SK-N-MC (cell line): Measurements from ENCODE around the gene C22orf23.

Experiments
- DNase-seq: peaks from one replicate; pipeline ENCODE4 v3.0.0-alpha.2; 2011; ENCODE audit warnings: low read depth, low spot score
- H3K27ac ChIP-seq: fragments of 200-600 bp; sonication (generic); 2 replicates; pipeline ENCODE4 v1.5.1; 2016; ENCODE audit warnings: mixed run types
- H3K36me3 ChIP-seq: fragments of 200-600 bp; sonication (generic); 2 replicates; pipeline ENCODE4 v1.6.1; 2017; ENCODE audit warnings: antibody characterized with exemption, low read length, mixed read lengths; ENCODE audit not compliant: insufficient read depth
- H3K4me3 ChIP-seq: fragments of 200-600 bp; sonication (generic); 2 replicates; pipeline ENCODE4 v1.5.1; 2016
- H3K9ac ChIP-seq: fragments of 200-600 bp; sonication (generic); 2 replicates; pipeline ENCODE4 v1.8.0; 2017; ENCODE audit warnings: mixed run types, mixed read lengths; ENCODE audit not compliant: insufficient read length
- H3K9me3 ChIP-seq: fragments of 200-600 bp; sonication (generic); 2 replicates; pipeline ENCODE4 v1.6.1; 2017; ENCODE audit warnings: low read depth, mild to moderate bottlenecking, antibody characterized with exemption, low read length, moderate library complexity, mixed read lengths
- EZH2 ChIP-seq: fragments of 200-600 bp; sonication (generic); IDR thresholded peaks from one replicate; pipeline ENCODE4 v1.6.1; 2017; ENCODE audit warnings: antibody characterized with exemption
- FOXP2 ChIP-seq: optimal IDR thresholded peaks from 2 replicates; pipeline ENCODE3; 2011; ENCODE audit warnings: mild to moderate bottlenecking, moderate library complexity; ENCODE audit not compliant: insufficient read depth; ENCODE audit errors: extremely low read length, control extremely low read depth
- POLR2AphosphoS5 ChIP-seq: IDR thresholded peaks from 2 replicates; pipeline ENCODE4 v1.6.1; 2012; ENCODE audit warnings: mild to moderate bottlenecking, low read depth, low read length, borderline replicate concordance

Gene C22orf23

DNA sequence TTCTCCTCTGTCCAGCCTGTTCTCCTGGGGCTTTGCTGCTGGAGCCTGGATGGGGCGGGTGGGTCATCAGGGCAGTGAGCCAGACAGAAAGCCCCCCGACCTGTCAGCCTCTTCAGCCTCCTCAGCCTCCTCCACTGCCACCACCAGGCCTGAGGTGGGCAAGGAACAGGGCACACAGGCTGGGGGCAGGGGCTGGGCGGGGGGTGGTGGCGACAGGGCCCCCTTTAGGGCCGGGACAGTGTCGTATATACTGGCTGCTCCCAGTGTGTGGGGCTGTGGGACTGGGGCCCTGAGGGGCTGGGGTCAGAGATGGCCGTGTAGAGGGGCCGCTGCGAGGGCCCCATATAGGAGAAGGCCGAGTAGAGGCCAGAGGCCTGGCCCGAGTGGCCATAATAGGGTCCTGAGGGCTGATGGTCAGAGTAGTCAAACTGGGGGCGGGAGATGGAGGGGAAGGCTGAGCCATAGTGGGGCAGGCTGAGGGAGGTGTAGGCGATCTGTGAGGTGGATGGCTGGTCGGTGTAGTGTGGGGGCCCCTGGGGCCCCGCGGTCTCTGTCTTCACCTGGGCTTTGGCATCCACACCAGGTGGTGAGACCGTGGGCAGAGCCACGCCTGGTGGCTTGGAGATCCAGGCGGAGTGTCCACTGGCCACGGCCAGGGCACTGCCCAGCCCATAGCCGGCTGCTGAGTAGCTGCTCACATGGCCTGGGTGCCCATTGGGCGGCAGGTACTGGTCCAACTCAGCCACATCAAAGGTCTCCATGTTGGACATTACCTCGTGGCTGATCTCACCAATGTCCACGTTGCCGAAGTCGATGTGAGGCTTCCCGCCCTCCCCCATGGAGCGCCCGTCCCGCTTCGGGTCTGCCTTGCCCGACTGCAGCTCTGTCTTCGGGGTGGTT is 20.1 kb upstream of the C22orf23 start:
- no peak overlapping the region for H3K9ac ChIP-seq
- peaks cover 8% of the 10 kb centered on the region; the same call in 1 of the 2 replicates for H3K36me3 ChIP-seq
- TF ChIP-seq EZH2 (no peak), POLR2AphosphoS5 (no peak), FOXP2 (no peak)
- no peaks in the 10 kb centered on the region for H3K9me3 ChIP-seq
- no peak overlapping the region for H3K4me3 ChIP-seq
- H3K27ac ChIP-seq, result no peak overlapping the region
- DNase-seq, result no peak

DNA sequence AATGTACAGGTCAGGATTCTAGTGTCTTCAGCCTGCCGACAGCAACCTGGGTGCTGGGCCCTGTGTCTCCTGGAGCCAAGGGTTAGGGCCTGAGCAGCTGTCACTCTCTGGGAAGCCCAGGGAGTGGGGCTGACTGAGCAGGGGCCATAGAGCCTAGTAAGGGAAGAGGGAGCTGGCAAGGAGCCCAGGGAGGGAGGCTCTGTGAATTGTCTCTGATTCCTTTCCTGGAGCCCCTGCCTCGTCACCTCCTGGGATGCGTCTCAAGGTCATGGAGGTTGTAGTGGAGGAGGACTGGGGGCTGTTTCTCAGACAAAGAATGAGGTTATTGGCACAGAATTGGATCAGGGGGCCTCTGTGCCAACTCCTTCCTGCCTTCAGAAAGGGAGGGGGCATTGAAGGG is 19.1 kb upstream of the C22orf23 start:
- H3K36me3 ChIP-seq, result peaks cover 17% of the 10 kb centered on the region; the same call in 1 of the 2 replicates
- H3K27ac ChIP-seq, result 0 out of 2 replicates have a peak overlapping the region, but pooled peaks have one; percentile 46
- no peak overlapping the region for H3K9ac ChIP-seq

DNA sequence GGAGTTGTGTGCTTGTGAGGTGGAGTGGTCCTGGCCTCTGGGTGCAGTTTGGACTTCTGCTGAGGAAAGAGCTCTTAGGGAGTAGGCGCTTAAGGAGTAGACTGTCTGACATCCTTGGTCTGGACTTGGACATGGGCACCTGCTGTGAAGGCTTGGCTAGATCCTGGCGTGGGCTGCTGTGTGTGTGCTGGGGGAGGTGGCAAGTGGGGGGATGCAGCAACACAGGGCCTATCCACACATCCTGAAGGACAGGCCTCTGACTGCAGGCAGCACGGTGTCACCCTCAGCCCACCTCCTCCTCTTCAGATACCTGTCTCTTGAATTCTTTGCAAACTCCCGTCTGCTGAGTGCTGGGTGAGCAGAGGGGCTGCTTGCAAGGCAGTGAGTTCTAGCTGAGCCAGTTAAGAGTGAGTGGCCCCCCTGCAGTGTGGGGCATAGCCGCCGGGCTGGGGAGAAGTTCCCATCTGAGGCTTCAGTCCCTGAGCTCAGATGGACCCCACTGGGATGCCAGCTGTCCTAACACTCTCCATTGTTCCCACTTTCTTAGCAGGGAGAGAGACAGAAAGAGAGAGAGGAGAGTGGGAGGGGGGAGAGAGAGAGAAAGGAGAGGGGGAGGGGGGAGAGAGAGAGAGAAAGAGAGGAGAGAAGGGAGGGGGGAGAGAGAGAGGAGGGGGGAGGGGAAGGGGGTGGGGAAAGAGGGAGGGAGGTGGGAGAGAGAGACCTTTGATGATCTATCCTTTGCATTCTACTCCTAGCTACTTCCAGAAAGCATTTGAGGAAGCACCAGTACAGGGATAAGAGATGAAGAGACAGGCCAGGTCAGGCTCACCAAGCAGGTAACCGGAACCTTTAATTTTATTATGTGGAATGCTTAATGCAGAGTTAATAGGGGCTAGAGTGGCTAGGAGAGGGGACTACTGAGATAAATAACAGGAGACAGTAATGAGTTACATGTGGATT is 18.4 kb upstream of the C22orf23 start:
- Histone ChIP-seq H3K27ac (no peak overlapping the region), H3K36me3 (peaks cover 25% of the 10 kb centered on the region), H3K9me3 (no peaks in the 10 kb centered on the region), H3K9ac (no peak overlapping the region), H3K4me3 (no peak overlapping the region)
- DNase-seq, result no peak
- TF ChIP-seq POLR2AphosphoS5 (no peak), EZH2 (no peak)

More for the DNA sequence above, 19.1 kb upstream of the C22orf23 start:
- no peak overlapping the region for H3K4me3 ChIP-seq
- no peaks in the 10 kb centered on the region for H3K9me3 ChIP-seq
- DNase-seq, result no peak
- TF ChIP-seq POLR2AphosphoS5, result no peak
- no peak for TF ChIP-seq EZH2
- no peak for TF ChIP-seq FOXP2

DNA sequence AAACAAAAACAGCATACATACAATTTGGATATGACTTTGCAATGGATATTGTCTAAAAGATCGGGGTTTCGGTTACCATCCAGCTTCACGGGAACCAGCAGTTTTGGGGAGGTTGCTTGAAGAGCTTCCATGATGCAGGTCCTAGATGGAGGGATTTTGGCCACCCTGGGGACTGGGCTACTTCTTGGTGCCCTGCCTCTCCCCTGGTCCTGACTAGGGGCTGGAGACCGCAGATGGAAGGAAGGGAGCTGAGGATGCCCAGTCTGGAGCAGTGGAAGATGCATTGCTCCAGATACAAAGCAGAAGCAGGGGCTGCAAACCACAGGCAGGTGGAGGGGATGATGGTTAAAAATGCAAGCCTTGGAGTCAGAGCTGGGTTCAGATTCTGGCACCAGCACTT is 17.5 kb upstream of the C22orf23 start:
- no peak for DNase-seq
- Histone ChIP-seq H3K4me3 (no peak overlapping the region), H3K36me3 (peaks cover 33% of the 10 kb centered on the region), H3K27ac (no peak overlapping the region), H3K9ac (no peak overlapping the region), H3K9me3 (no peaks in the 10 kb centered on the region)
- TF ChIP-seq FOXP2, result no peak

DNA sequence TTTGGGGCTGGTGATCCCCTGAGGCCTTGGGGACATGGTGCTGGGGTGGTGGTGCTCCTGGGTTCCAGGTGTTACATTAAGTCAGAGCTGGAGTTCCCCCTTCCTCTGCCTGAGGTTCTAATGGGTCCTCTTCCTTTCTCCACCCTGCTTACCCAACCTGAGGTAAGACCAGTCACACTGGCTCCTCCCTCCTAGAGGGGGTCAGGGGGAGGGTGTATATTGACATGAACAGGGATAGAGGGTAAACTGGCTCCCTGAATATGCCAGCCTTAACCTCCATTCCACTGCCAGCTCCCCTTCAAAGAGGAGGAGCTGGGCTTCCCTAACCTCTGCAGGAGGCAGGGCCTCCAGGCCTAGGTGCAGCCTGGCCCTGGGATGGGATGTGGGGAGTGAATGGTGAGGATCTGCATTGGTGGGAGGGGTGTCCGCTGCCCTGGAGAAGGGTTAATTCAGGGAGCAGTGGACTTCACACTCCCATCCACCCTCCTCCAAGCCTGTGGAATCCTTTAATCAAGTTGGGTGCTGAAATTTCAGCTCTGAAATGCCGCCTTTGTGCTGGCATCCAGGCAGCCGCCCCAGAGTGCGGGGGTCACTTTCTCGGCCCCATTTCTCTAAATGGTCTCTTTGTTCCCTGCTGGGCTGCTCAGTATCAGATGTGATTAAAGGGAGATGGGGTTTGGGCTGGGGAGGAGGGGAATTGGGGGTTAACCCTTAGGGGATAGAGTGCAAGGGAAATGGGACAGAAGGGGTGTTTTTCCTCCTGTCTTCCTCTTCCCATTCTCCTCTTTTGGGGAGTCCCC is 15.3 kb upstream of the C22orf23 start:
- TF ChIP-seq POLR2AphosphoS5 (no peak), EZH2 (no peak), FOXP2 (no peak)
- Histone ChIP-seq H3K4me3 (no peak overlapping the region), H3K27ac (no peak overlapping the region), H3K9ac (no peak overlapping the region), H3K36me3 (peaks cover 40% of the 10 kb centered on the region), H3K9me3 (no peaks in the 10 kb centered on the region)
- no peak for DNase-seq

DNA sequence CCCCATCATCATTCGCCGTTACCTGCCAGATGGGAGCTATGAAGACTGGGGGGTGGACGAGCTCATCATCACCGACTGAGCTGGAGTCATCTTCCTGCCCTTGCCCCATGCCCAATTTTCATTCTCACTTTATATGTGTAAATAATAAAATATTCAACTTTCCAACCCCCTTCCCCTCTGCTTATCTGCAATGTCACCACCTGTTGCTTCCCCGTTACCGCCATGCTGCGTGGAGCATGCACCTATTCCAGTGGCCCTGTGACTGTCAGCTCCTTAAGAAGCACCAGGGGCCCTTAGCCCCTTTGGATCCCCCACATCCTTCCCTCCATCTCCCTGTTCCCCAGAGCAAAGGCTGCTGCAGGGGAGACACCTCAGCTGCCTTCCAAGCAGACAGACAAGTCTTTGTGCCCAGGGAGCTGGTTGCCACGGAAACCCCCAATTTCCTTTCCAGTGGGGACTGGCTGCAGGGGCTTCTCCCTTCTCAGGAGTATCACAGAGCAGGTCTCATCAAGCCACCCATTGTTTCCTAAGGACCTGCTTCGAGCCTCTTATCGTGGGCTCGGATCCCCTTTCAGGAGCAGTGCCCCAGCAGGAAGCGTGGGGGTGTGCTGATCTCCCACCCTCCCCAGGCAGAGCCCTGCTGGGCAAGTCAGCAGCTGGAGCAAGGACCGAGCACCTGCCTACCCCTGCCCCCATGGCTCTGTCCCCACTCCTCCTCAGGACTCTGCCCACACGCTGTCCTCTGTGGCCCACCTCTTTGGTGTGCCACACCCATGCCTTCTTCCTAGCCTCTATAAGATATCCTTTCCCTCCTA is 14.4 kb upstream of the C22orf23 start:
- TF ChIP-seq FOXP2 (no peak), POLR2AphosphoS5 (no peak), EZH2 (no peak)
- no peak for DNase-seq
- Histone ChIP-seq H3K9me3 (no peaks in the 10 kb centered on the region), H3K27ac (no peak overlapping the region), H3K4me3 (no peak overlapping the region), H3K9ac (no peak overlapping the region), H3K36me3 (peaks cover 45% of the 10 kb centered on the region)

DNA sequence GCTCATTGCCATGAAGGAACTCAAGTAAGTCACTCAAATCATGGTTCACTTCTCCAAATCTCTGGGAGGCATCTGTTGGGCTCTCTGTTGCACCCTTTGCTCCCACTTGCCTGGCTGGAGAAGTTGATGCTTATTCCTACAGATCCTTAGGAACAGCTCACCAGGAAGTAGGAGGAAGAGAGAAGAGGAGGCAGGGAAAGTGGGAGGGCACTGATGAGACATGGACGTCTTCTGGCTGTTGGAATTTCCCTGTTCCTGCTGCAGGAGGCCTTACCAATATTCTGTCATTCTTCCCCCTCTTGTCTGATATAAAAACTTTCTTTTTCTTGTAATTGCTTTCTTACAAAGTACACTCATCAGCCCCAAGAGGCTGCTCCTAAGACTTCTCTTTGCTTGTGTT is 13.7 kb upstream of the C22orf23 start:
- H3K36me3 ChIP-seq, result peaks cover 48% of the 10 kb centered on the region
- no peak overlapping the region for H3K9ac ChIP-seq
- no peak overlapping the region for H3K27ac ChIP-seq
- DNase-seq, result no peak
- no peaks in the 10 kb centered on the region for H3K9me3 ChIP-seq
- no peak overlapping the region for H3K4me3 ChIP-seq
- TF ChIP-seq EZH2 (no peak), FOXP2 (no peak), POLR2AphosphoS5 (no peak)
